Loucy (cell line): ENCODE results near the gene SYDE2.

Experiments
- H2AFZ ChIP-seq: fragments of 200-600 bp; sonication (generic); 2 replicates; pipeline ENCODE4 v1.6.0; 2016; ENCODE audit warnings: antibody characterized with exemption, mild to moderate bottlenecking, low read length, moderate library complexity
- H3F3A ChIP-seq: fragments of 200-600 bp; 2 replicates; pipeline ENCODE4 v1.6.0; 2016; ENCODE audit warnings: antibody characterized with exemption, low read depth, mild to moderate bottlenecking
- H3K27me3 ChIP-seq: fragments of 200-600 bp; sonication (generic); 2 replicates; pipeline ENCODE4 v1.6.1; 2014; ENCODE audit warnings: low read length, mild to moderate bottlenecking; ENCODE audit not compliant: insufficient read depth, poor library complexity, severe bottlenecking
- H3K36me3 ChIP-seq: fragments of 200-600 bp; sonication (generic); 2 replicates; pipeline ENCODE4 v1.6.1; 2016; ENCODE audit warnings: low read length; ENCODE audit not compliant: insufficient read depth
- H3K4me1 ChIP-seq: fragments of 200-600 bp; sonication (generic); 2 replicates; pipeline ENCODE4 v1.5.1; 2014; ENCODE audit warnings: low read length, mild to moderate bottlenecking; ENCODE audit not compliant: insufficient read depth, poor library complexity, severe bottlenecking
- H3K4me2 ChIP-seq: fragments of 200-600 bp; sonication (generic); 2 replicates; pipeline ENCODE4 v1.6.0; 2014; ENCODE audit warnings: antibody characterized with exemption, low read length, low read depth, mild to moderate bottlenecking; ENCODE audit not compliant: poor library complexity, severe bottlenecking
- H3K4me3 ChIP-seq: fragments of 200-600 bp; sonication (generic); 2 replicates; pipeline ENCODE4 v1.5.1; 2014; ENCODE audit warnings: low read length, mild to moderate bottlenecking, mixed read lengths; ENCODE audit not compliant: poor library complexity, severe bottlenecking
- H3K79me2 ChIP-seq: fragments of 200-600 bp; sonication (generic); 2 replicates; pipeline ENCODE4 v1.6.1; 2014; ENCODE audit warnings: low read length; ENCODE audit not compliant: insufficient read depth
- H3K9ac ChIP-seq: fragments of 200-600 bp; sonication (generic); 2 replicates; pipeline ENCODE4 v1.6.0; 2014; ENCODE audit warnings: mild to moderate bottlenecking, low read depth, low read length, moderate library complexity; ENCODE audit not compliant: poor library complexity, severe bottlenecking
- H3K9me2 ChIP-seq: fragments of 200-600 bp; sonication (generic); replicated peaks from 2 replicates; pipeline ENCODE4 v1.6.1; 2016; ENCODE audit warnings: low read depth, low read length, mixed read lengths
- H3K9me3 ChIP-seq: fragments of 200-600 bp; sonication (generic); 2 replicates; pipeline ENCODE4 v1.6.1; 2014; ENCODE audit warnings: mild to moderate bottlenecking, antibody characterized with exemption, low read length, low read depth; ENCODE audit not compliant: insufficient read depth
- H4K20me1 ChIP-seq: fragments of 200-600 bp; sonication (generic); 2 replicates; pipeline ENCODE4 v1.6.0; 2014; ENCODE audit warnings: antibody characterized with exemption, low read length, mild to moderate bottlenecking; ENCODE audit not compliant: insufficient read depth, poor library complexity, severe bottlenecking
- EZH2phosphoT487 ChIP-seq: fragments of 200-600 bp; IDR thresholded peaks from 2 replicates; pipeline ENCODE4 v1.6.1; 2018; ENCODE audit warnings: antibody characterized with exemption, mild to moderate bottlenecking, moderate library complexity, borderline replicate concordance
- TF ChIP-seq, protein P1 (sequence below): fragments of 200-600 bp; sonication (generic); conservative IDR thresholded peaks from 2 replicates; pipeline ENCODE4 v1.5.1; 2014; ENCODE audit warnings: mild to moderate bottlenecking, antibody characterized with exemption, low read length

The SYDE2 gene

DNA sequence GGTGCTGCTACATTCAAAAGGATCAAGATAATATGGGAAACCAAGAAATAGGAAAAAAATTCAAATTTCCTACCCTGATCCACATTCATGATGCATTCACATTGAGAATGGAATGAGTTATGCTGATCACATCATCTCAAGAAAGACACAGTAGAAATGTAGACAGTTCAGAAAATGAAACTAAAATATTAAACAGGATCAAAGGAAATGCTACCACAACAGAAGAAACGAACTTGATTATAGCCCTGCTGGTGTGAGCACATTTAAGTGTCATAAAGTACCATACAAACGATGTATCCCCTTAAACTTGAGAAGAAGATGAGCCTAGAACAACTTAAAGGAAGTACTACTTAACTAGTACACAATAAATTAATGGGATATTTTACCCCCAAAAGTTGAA, 21.3 kb downstream of the SYDE2 start:
- no peaks in the 10 kb centered on the region for H3K9me2 ChIP-seq
- peak overlapping the region; percentile 47 for H3K4me3 ChIP-seq
- no peaks in the 10 kb centered on the region for H3K79me2 ChIP-seq
- no peaks in the 10 kb centered on the region for H4K20me1 ChIP-seq
- no peaks in the 10 kb centered on the region for H3K9me3 ChIP-seq
- peaks cover 12% of the 10 kb centered on the region for H3K4me1 ChIP-seq
- TF ChIP-seq, protein P1, sequence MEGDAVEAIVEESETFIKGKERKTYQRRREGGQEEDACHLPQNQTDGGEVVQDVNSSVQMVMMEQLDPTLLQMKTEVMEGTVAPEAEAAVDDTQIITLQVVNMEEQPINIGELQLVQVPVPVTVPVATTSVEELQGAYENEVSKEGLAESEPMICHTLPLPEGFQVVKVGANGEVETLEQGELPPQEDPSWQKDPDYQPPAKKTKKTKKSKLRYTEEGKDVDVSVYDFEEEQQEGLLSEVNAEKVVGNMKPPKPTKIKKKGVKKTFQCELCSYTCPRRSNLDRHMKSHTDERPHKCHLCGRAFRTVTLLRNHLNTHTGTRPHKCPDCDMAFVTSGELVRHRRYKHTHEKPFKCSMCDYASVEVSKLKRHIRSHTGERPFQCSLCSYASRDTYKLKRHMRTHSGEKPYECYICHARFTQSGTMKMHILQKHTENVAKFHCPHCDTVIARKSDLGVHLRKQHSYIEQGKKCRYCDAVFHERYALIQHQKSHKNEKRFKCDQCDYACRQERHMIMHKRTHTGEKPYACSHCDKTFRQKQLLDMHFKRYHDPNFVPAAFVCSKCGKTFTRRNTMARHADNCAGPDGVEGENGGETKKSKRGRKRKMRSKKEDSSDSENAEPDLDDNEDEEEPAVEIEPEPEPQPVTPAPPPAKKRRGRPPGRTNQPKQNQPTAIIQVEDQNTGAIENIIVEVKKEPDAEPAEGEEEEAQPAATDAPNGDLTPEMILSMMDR: no peak
- no peaks in the 10 kb centered on the region for H3K27me3 ChIP-seq
- H3K36me3 ChIP-seq: no peaks in the 10 kb centered on the region
- peak overlapping the region; percentile 40 for H3K9ac ChIP-seq
- H3K4me2 ChIP-seq: peak overlapping the region; percentile 64
- H3F3A ChIP-seq: no peaks in the 10 kb centered on the region
- H2AFZ ChIP-seq: peak overlapping the region; percentile 39

DNA sequence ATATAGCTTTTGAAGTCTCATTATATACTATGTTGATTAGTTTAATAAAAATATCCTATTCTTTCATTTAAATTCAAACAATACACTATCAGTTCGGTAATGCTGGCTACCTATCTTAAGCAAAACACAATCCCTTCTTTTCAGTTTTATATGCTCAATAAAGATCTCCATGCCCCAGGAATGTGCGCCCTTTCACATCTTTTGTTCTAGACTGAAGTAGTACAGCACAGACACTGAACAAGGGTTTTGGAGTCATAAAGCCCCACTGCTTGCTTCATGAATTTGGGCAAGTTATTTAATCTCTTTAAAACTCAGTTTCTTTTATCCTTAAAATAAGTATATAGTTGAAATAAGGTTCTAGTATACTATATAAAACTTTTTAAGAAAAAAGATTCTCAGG, 22.4 kb downstream of the SYDE2 start:
- Histone ChIP-seq H2AFZ (peak overlapping the region; percentile 56), H3K4me3 (no peak overlapping the region), H4K20me1 (no peaks in the 10 kb centered on the region), H3K9ac (no peak overlapping the region), H3K9me2 (no peaks in the 10 kb centered on the region), H3F3A (no peaks in the 10 kb centered on the region), H3K9me3 (no peaks in the 10 kb centered on the region), H3K79me2 (no peaks in the 10 kb centered on the region), H3K36me3 (no peaks in the 10 kb centered on the region), H3K4me2 (no peak overlapping the region), H3K4me1 (peaks cover 12% of the 10 kb centered on the region), H3K27me3 (no peaks in the 10 kb centered on the region)
- TF ChIP-seq, protein P1: no peak
- no peak for TF ChIP-seq EZH2phosphoT487

DNA sequence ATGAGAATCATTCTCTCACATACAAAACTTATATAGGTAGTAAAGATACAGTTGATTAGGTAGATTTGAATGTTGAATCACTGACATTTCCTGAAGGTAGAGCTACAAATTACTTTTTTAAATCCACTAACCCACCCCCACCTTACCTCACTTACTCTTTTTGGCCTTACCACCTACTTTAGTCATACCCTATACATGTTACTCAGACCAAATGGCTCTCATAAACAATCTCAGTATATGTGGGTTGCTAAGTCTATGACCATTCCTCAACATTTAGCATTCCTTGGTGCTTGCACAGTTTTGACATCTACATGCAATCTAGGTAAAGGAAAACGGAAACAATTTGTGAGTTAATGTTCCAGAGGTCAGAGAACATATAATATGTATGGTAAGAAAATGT, 26.3 kb downstream of the SYDE2 start:
- no peak overlapping the region for H3K4me3 ChIP-seq
- TF ChIP-seq, protein P1: no peak
- no peak for TF ChIP-seq EZH2phosphoT487
- H3K9me2 ChIP-seq: no peaks in the 10 kb centered on the region
- H3K27me3 ChIP-seq: no peaks in the 10 kb centered on the region
- H2AFZ ChIP-seq: no peak overlapping the region
- no peaks in the 10 kb centered on the region for H3K79me2 ChIP-seq
- H4K20me1 ChIP-seq: no peaks in the 10 kb centered on the region
- no peak overlapping the region for H3K9ac ChIP-seq
- no peaks in the 10 kb centered on the region for H3K36me3 ChIP-seq
- no peaks in the 10 kb centered on the region for H3K9me3 ChIP-seq
- H3F3A ChIP-seq: no peaks in the 10 kb centered on the region
- H3K4me2 ChIP-seq: no peak overlapping the region
- H3K4me1 ChIP-seq: peaks cover 6% of the 10 kb centered on the region
